ENCODE measurements around the gene GFER. TPM values are rescaled to one million over a fixed set of nuclear protein-coding genes. Genes with fewer than 3 reads are reported as not detected.

Gene GFER
- total RNA-seq, 1 donor from 2014 or later, result 20.3 TPM

GRCh38 chr16:2023092-2024031 is 39.4 kb downstream of the GFER start:
- ATAC-seq (peak; percentile 86), DNase-seq (ENCODE audit: low spot score) (peak; percentile 97)

- no peak for ATAC-seq
- no peak for DNase-seq (ENCODE audit: low spot score)
These were observed 40.0 kb downstream of the GFER start for GRCh38 chr16:2024032-2024420.

GRCh38 chr16:2025251-2025650 is 41.3 kb downstream of the GFER start:
- DNase-seq (ENCODE audit: low spot score), result no peak
- no peak for ATAC-seq

GRCh38 chr16:2025878-2026460 is 42.0 kb downstream of the GFER start:
- ATAC-seq, result no peak

GRCh38 chr16:2026461-2027023 is 42.5 kb downstream of the GFER start, which contains the start of gene NHERF2:
TSS of gene NHERF2 (plus strand) at chr16:2026902. CDS start at chr16:2027006, 104 bp downstream.
- DNase-seq (ENCODE audit: low spot score) (peak; percentile 70), ATAC-seq (peak; percentile 48)

More at GRCh38 chr16:2025878-2026460, 42.0 kb downstream of the GFER start:
- no peak for DNase-seq (ENCODE audit: low spot score)

GRCh38 chr16:2027024-2028010 is 43.3 kb downstream of the GFER start:
- ATAC-seq (peak; percentile 1), DNase-seq (ENCODE audit: low spot score) (peak; percentile 58)

GRCh38 chr16:2028146-2028545 is 44.2 kb downstream of the GFER start:
- ATAC-seq, result peak; percentile 1
- DNase-seq (ENCODE audit: low spot score), result no peak

- DNase-seq (ENCODE audit: low spot score), result peak; percentile 78
- peak; percentile 45 for ATAC-seq
These were observed 44.7 kb downstream of the GFER start for GRCh38 chr16:2028620-2029220.

- peak; percentile 83 for DNase-seq (ENCODE audit: low spot score)
These were observed 45.4 kb downstream of the GFER start for GRCh38 chr16:2029350-2029749.

GRCh38 chr16:2030036-2030435 is 46.0 kb downstream of the GFER start:
- DNase-seq (ENCODE audit: low spot score), result no peak
- ATAC-seq, result no peak

More at GRCh38 chr16:2029350-2029749, 45.4 kb downstream of the GFER start:
- peak; percentile 37 for ATAC-seq

- DNase-seq (ENCODE audit: low spot score) (no peak), ATAC-seq (no peak)
These were observed 47.1 kb downstream of the GFER start for GRCh38 chr16:2031081-2031577.

GRCh38 chr16:2032285-2033056 is 48.5 kb downstream of the GFER start:
- ATAC-seq (no peak), DNase-seq (ENCODE audit: low spot score) (no peak)

GRCh38 chr16:2033057-2033908 is 49.3 kb downstream of the GFER start:
- ATAC-seq, result peak; percentile 18
- no peak for DNase-seq (ENCODE audit: low spot score)

- ATAC-seq (peak; percentile 2), DNase-seq (ENCODE audit: low spot score) (peak; percentile 81)
These were observed 50.1 kb downstream of the GFER start for GRCh38 chr16:2033909-2034695.

GRCh38 chr16:2034696-2035430 is 50.9 kb downstream of the GFER start:
- ATAC-seq, result no peak
- DNase-seq (ENCODE audit: low spot score), result peak; percentile 79

GRCh38 chr16:2035431-2036199 is 51.6 kb downstream of the GFER start:
- DNase-seq (ENCODE audit: low spot score), result peak; percentile 91
- ATAC-seq, result peak; percentile 27
